IMR-90 (cell line): ENCODE measurements around the gene DHRSX. TPM values are rescaled to one million over a fixed set of nuclear protein-coding genes. Genes with fewer than 3 reads are reported as not detected.
A peak's percentile ranks its signal among the peaks of the same experiment; 100 is the strongest.
"Not testable (repeated sequence)": the region's sequence is repeated elsewhere in the genome, so short reads cannot be mapped to it uniquely, and the experiment has no call there.

Experiments
- ATAC-seq: fragments of 200-7000 bp; cut with Tn5 transposase; 2 replicates; pipeline ENCODE4 v1.9.1; 2020; ENCODE audit warnings: low read depth, mild to moderate bottlenecking, moderate library complexity
- BruUV-seq: library from RNA; stranded (reverse); fragments of 400-500 nt; replicated peaks from 2 replicates; lab custom pipeline; 2021; lab: Mats Ljungman, UMichigan
- CTCF ChIA-PET: fragments of 300-600 bp; formaldehyde crosslinking; extraction: SDS; loops from one replicate; lab custom pipeline; 2021; ENCODE audit warnings: antibody characterized with exemption; lab: Yijun Ruan, JAX
- POLR2A ChIA-PET: fragments of 300-600 bp; sonication (Branson Sonifier 250); formaldehyde crosslinking; loops from one replicate; lab custom pipeline; 2022; ENCODE audit warnings: antibody characterized with exemption; ENCODE audit not compliant: unreplicated experiment; lab: Charles Lee
- DNase-seq: peaks from one replicate; pipeline ENCODE4 v3.0.0; 2013
- H2AFZ ChIP-seq: replicated peaks from 2 replicates; pipeline ENCODE3; 2013; ENCODE audit warnings: low read length, mild to moderate bottlenecking; ENCODE audit not compliant: poor library complexity
- H2AK5ac ChIP-seq: 2 replicates; pipeline ENCODE4 v1.6.1; 2013; ENCODE audit warnings: low read depth, low read length, inconsistent platforms
- H2AK9ac ChIP-seq: replicated peaks from 2 replicates; pipeline ENCODE3; 2013; ENCODE audit warnings: mild to moderate bottlenecking, low read depth, low read length, moderate library complexity; ENCODE audit not compliant: poor library complexity
- H2BK120ac ChIP-seq: 2 replicates; pipeline ENCODE4 v1.6.1; 2013; ENCODE audit warnings: low read depth, low read length, inconsistent platforms
- H2BK15ac ChIP-seq: 3 replicates; pipeline ENCODE4 v1.6.1; 2013; ENCODE audit warnings: low read depth, low read length, inconsistent platforms
- H2BK20ac ChIP-seq: 2 replicates; pipeline ENCODE4 v1.6.1; 2013; ENCODE audit warnings: low read depth, mild to moderate bottlenecking, inconsistent platforms, low read length, moderate library complexity
- H2BK5ac ChIP-seq: 2 replicates; pipeline ENCODE4 v1.6.1; 2013; ENCODE audit warnings: mild to moderate bottlenecking, low read depth, low read length, inconsistent platforms; ENCODE audit not compliant: poor library complexity, severe bottlenecking
- H3K14ac ChIP-seq: replicated peaks from 2 replicates; pipeline ENCODE4 v1.6.1; 2013; ENCODE audit warnings: low read depth, low read length, inconsistent platforms
- H3K18ac ChIP-seq: 2 replicates; pipeline ENCODE4 v1.6.1; 2013; ENCODE audit warnings: low read depth, low read length, control low read depth
- H3K23ac ChIP-seq: 2 replicates; pipeline ENCODE4 v1.6.1; 2013; ENCODE audit warnings: low read depth, low read length, inconsistent platforms
- H3K27ac ChIP-seq: 2 replicates; pipeline ENCODE4 v1.5.1; 2013; ENCODE audit warnings: mild to moderate bottlenecking, control low read depth, low read length; ENCODE audit not compliant: insufficient read depth
- H3K27me3 ChIP-seq: 2 replicates; pipeline ENCODE4 v1.6.1; 2013; ENCODE audit warnings: low read length; ENCODE audit not compliant: control insufficient read depth, insufficient read depth
- H3K36me3 ChIP-seq: 2 replicates; pipeline ENCODE4 v1.6.1; 2013; ENCODE audit warnings: low read length, mixed read lengths; ENCODE audit not compliant: control insufficient read depth, insufficient read depth
- H3K4ac ChIP-seq: 2 replicates; pipeline ENCODE4 v1.6.1; 2013; ENCODE audit warnings: low read depth, low read length, inconsistent platforms
- H3K4me1 ChIP-seq: 2 replicates; pipeline ENCODE4 v1.6.1; 2013; ENCODE audit warnings: low read length, mixed read lengths; ENCODE audit not compliant: control insufficient read depth, insufficient read depth
- H3K4me2 ChIP-seq: 2 replicates; pipeline ENCODE4 v1.6.1; 2013; ENCODE audit warnings: low read depth, mild to moderate bottlenecking, control low read depth, low read length, moderate library complexity
- H3K4me3 ChIP-seq: 2 replicates; pipeline ENCODE4 v1.5.1; 2013; ENCODE audit warnings: low read depth, mild to moderate bottlenecking, control low read depth, low read length, moderate library complexity; ENCODE audit not compliant: insufficient read depth
- H3K56ac ChIP-seq: 2 replicates; pipeline ENCODE4 v1.6.1; 2013; ENCODE audit warnings: low read length, inconsistent platforms; ENCODE audit not compliant: insufficient read depth; ENCODE audit errors: extremely low read depth
- H3K79me1 ChIP-seq, 2 experiments: 2 replicates each; pipeline ENCODE4 v1.6.1; 2013; ENCODE audit warnings: low read length in 2 of 2, inconsistent platforms in 1 of 2, low read depth in 1 of 2
- H3K9ac ChIP-seq: 2 replicates; pipeline ENCODE4 v1.6.1; 2013; ENCODE audit warnings: low read depth, low read length, control low read depth
- H3K9me1 ChIP-seq: 2 replicates; pipeline ENCODE4 v1.6.1; 2013; ENCODE audit warnings: low read length, inconsistent platforms; ENCODE audit not compliant: insufficient read depth
- H3K9me3 ChIP-seq: 2 replicates; pipeline ENCODE4 v1.6.1; 2013; ENCODE audit warnings: low read length; ENCODE audit not compliant: control insufficient read depth, insufficient read depth
- H4K20me1 ChIP-seq: 2 replicates; pipeline ENCODE4 v1.6.1; 2013; ENCODE audit warnings: low read length, inconsistent platforms; ENCODE audit not compliant: insufficient read depth
- H4K5ac ChIP-seq: 2 replicates; pipeline ENCODE4 v1.6.1; 2013; ENCODE audit warnings: mild to moderate bottlenecking, low read depth, low read length, control low read depth
- H4K8ac ChIP-seq, 2 experiments: 2 replicates each; pipeline ENCODE4 v1.6.1; 2013; ENCODE audit warnings: low read depth in 2 of 2, low read length in 2 of 2, control low read depth in 1 of 2, inconsistent platforms in 1 of 2
- H4K91ac ChIP-seq: 2 replicates; pipeline ENCODE4 v1.6.1; 2013; ENCODE audit warnings: low read depth, low read length, inconsistent platforms; ENCODE audit not compliant: insufficient read depth
- NFE2L2 ChIP-seq: fragments of 150-350 bp; IDR thresholded peaks from 2 replicates; pipeline ENCODE4 v1.6.1; 2016; ENCODE audit warnings: low read depth, mild to moderate bottlenecking, low read length
- WGBS, 2 experiments: methylation state at CpG; one replicate each; pipeline versions ENCODE4 v1.1.5 to v1.1.7; 2013; ENCODE audit warnings: missing lambda C conversion rate in 2 of 2; ENCODE audit not compliant: insufficient read length in 1 of 2; ENCODE audit errors: extremely low coverage in 2 of 2; 5-methylcytosine and 5-hydroxymethylcytosine counted together
- dilution Hi-C: fragments of 300-500 bp; cut with HindIII; formaldehyde crosslinking; loops from one replicate; pipeline ENCODE4 v1.14.3; 2018; ENCODE audit warnings: low sequenced_read_pairs; ENCODE audit not compliant: unreplicated experiment
- in situ Hi-C: fragments of 300-500 bp; cut with MboI; formaldehyde crosslinking; loops from 3 replicates; pipeline ENCODE4 v1.14.3; 2019; ENCODE audit warnings: low sequenced_read_pairs, inconsistent platforms, mixed read lengths
- intact Hi-C: fragments of 100-400 bp; cut with micrococcal nuclease; formaldehyde crosslinking; loops from 2 replicates; pipeline ENCODE4 v1.10.0; 2022
- polyA plus RNA-seq, 3 experiments: library from polyadenylated mRNA; depleted of rRNA; stranded (reverse); fragments of >200 nt; gene quantifications; 2 replicates each; pipeline ENCODE4 v1.2.3, GENCODE V29; 2012; ENCODE audit warnings: low replicate concordance in 1 of 3
- total RNA-seq: library from RNA; depleted of rRNA; stranded (reverse); fragments of >200 nt; gene quantifications from 2 replicates; pipeline ENCODE4 v1.2.3, GENCODE V29; 2012

DHRSX gene
- total and polyA plus RNA-seq, 2 of the 4 experiments (the other 2 are of a cell fraction), result 26.2 to 38.0 TPM

DNA sequence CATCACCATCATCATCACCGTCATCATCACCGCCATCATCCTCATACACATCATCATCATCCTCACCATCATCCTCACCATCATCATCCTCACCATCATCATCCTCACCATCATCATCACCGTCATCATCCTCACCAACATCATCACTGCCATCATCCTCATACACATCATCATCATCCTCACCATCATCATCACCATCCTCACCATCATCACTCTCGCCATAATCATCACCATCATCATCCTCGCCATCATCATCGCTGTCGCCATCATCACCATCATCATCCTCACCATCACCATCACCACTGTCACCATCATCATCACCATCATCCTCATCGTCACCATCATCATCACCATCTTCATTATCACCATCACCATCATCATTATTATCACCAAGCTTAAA lies 19.8 kb upstream of the DHRSX start:
- no peak overlapping the region for H2BK5ac ChIP-seq
- H3K23ac ChIP-seq, result no peak overlapping the region
- no peak overlapping the region for H4K91ac ChIP-seq
- no peaks in the 10 kb centered on the region for H3K9me1 ChIP-seq
- H4K5ac ChIP-seq, result no peak overlapping the region
- no peak overlapping the region for H3K56ac ChIP-seq
- no peak overlapping the region for H4K8ac ChIP-seq
- WGBS, 2 experiments, result 90 to 98% methylated on average over 4 to 8 of the region's 8 CpGs
- H3K79me1 ChIP-seq, result no peaks in the 10 kb centered on the region
- no peak for TF ChIP-seq NFE2L2
- no peaks in the 10 kb centered on the region; the same call in 1 of the 2 replicates for H3K9me3 ChIP-seq
- H3K27ac ChIP-seq, result no peak overlapping the region
- H2AFZ ChIP-seq, result no peak overlapping the region
- no peaks in the 10 kb centered on the region; the same call in 1 of the 2 replicates for H3K27me3 ChIP-seq
- in situ Hi-C loops, result no loop called here
- H2BK20ac ChIP-seq, result no peak overlapping the region
- intact Hi-C loops, result no loop called here
- no peaks in the 10 kb centered on the region for H4K20me1 ChIP-seq
- no TSS peak for BruUV-seq
- H3K18ac ChIP-seq, result no peak overlapping the region
- ChIA-PET POLR2A (no interaction called here), CTCF (no interaction called here)
- H3K4me1 ChIP-seq, result no peaks in the 10 kb centered on the region
- ATAC-seq, result no peak
- H2BK15ac ChIP-seq, result no peak overlapping the region
- DNase-seq, result no peak
- H3K36me3 ChIP-seq, result no peaks in the 10 kb centered on the region
- no peak overlapping the region for H3K4ac ChIP-seq
- H3K14ac ChIP-seq, result no peak overlapping the region
- dilution Hi-C loops, result no loop called here
- H3K9ac ChIP-seq, result no peak overlapping the region
- H2AK5ac ChIP-seq, result no peak overlapping the region
- H3K4me2 ChIP-seq, result no peak overlapping the region
- no peak overlapping the region for H2AK9ac ChIP-seq
- no peak overlapping the region for H2BK120ac ChIP-seq
- no peak overlapping the region for H3K4me3 ChIP-seq

DNA sequence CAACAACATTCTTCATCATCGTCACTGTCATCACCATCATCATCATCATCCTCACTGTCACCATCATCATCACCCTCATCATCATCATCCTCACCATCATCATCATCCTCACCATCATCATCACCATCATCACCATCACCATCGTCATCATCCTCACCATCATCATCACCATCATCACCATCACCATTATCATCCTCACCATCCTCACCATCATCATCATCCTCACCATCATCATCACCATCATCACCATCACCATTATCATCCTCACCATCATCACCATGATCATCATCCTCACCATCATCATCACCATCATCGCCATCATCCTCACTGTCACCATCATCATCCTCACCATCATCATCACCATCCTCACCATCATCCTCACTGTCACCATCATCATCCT lies 18.9 kb upstream of the DHRSX start:
- 58 to 100% methylated on average over 1 to 3 of the region's 3 CpGs for WGBS, 2 experiments
- in situ Hi-C loops, result not testable (repeated sequence)

More for the DNA sequence above, 18.9 kb upstream of the DHRSX start:
- BruUV-seq, H3K9ac ChIP-seq, H3K4ac ChIP-seq, H4K5ac ChIP-seq, H3K27me3 ChIP-seq, H4K91ac ChIP-seq, H3K4me2 ChIP-seq, CTCF ChIA-PET, H3K9me3 ChIP-seq, H3K36me3 ChIP-seq, H2BK20ac ChIP-seq, H3K4me3 ChIP-seq, H3K56ac ChIP-seq, H3K79me1 ChIP-seq, dilution Hi-C loops, H3K9me1 ChIP-seq, H4K20me1 ChIP-seq, ATAC-seq, H3K14ac ChIP-seq, H2AK9ac ChIP-seq, H3K23ac ChIP-seq, intact Hi-C loops, H3K18ac ChIP-seq, H2AFZ ChIP-seq, POLR2A ChIA-PET, H3K4me1 ChIP-seq, H4K8ac ChIP-seq, H2BK15ac ChIP-seq, H2AK5ac ChIP-seq, H2BK120ac ChIP-seq, DNase-seq, H3K27ac ChIP-seq: not testable (repeated sequence)
- peak overlapping the region; percentile 39 for H2BK5ac ChIP-seq
